K562 (cell line): Measurements from ENCODE around the gene RALGPS1. TPM values are rescaled to one million over a fixed set of nuclear protein-coding genes. Genes with fewer than 3 reads are reported as not detected.

ENCODE experiments used
- ARID1B ChIP-seq: fragments of 450-650 bp; IDR thresholded peaks from 2 replicates; pipeline ENCODE4 v1.6.1; 2016; ENCODE audit warnings: antibody characterized with exemption, mild to moderate bottlenecking, inconsistent platforms
- CEBPB ChIP-seq: fragments of 450-650 bp; IDR thresholded peaks from 2 replicates; pipeline ENCODE4 v1.6.1; 2016; ENCODE audit warnings: missing genetic modification characterization, missing compliant biosample characterization
- CEBPG ChIP-seq, 3 experiments: fragments of 200-800 bp in 1 of 3; sonication (Bioruptor generic) in 1 of 3; sonication (generic) in 1 of 3; formaldehyde crosslinking in 1 of 3; IDR thresholded peaks in 2 of 3; conservative IDR thresholded peaks in 1 of 3; 2 replicates each; pipeline versions ENCODE4 v1.6.1 to v1.8.0; 2016 to 2022; ENCODE audit warnings: missing compliant biosample characterization in 2 of 3, missing genetic modification characterization in 2 of 3, mild to moderate bottlenecking in 1 of 3, missing genetic modification reagents in 1 of 3
- ETV1 ChIP-seq: fragments of 450-650 bp; conservative IDR thresholded peaks from 2 replicates; pipeline ENCODE4 v1.6.1; 2016; ENCODE audit warnings: missing genetic modification characterization, control low read depth, low read depth, missing compliant biosample characterization
- RBM22 ChIP-seq: fragments of 200-400 bp; formaldehyde crosslinking; IDR thresholded peaks from 2 replicates; pipeline ENCODE4 v1.6.1; 2018; ENCODE audit warnings: low read length, low read depth; ENCODE audit not compliant: poor library complexity, severe bottlenecking
- SMARCE1 ChIP-seq: fragments of 450-650 bp; IDR thresholded peaks from 2 replicates; pipeline ENCODE4 v1.7.1; 2016; ENCODE audit warnings: mild to moderate bottlenecking
- SOX6 ChIP-seq: fragments of 450-650 bp; IDR thresholded peaks from 2 replicates; pipeline ENCODE4 v1.6.1; 2014; ENCODE audit warnings: mild to moderate bottlenecking
- TAF7 ChIP-seq: fragments of 450-650 bp; IDR thresholded peaks from 2 replicates; pipeline ENCODE4 v1.6.1; 2016; ENCODE audit warnings: missing genetic modification characterization, missing compliant biosample characterization
- TEAD1 ChIP-seq, 2 experiments: fragments of 450-650 bp in 1 of 2; sonication (generic) in 1 of 2; formaldehyde crosslinking; IDR thresholded peaks; 2 replicates each; pipeline versions ENCODE4 v1.4.0 to v1.8.0; 2020 to 2022; ENCODE audit warnings: mild to moderate bottlenecking in 2 of 2, missing genetic modification reagents in 1 of 2
- ZNF274 ChIP-seq: IDR thresholded peaks from 2 replicates; pipeline ENCODE4 v1.6.1; 2011; ENCODE audit warnings: low read depth, mild to moderate bottlenecking, low read length, moderate library complexity, borderline replicate concordance
- polyA plus RNA-seq, 8 experiments: library from polyadenylated mRNA; depleted of rRNA in 4 of 8; stranded (reverse) in 5 of 8; unstranded in 3 of 8; fragments of >200 nt; fragmentation: Nextera tagmentation in 2 of 8; fragmentation: Illumina TruSeq in 1 of 8; extraction: Ambion mirVana in 2 of 8; extraction: Trizol in 1 of 8; gene quantifications; 2 replicates each; pipeline versions ENCODE4 v1.2.1 to v1.2.3, GENCODE V29; 2011 to 2014; ENCODE audit warnings: inconsistent platforms in 1 of 8, missing spikeins in 1 of 8
- total RNA-seq, 7 experiments: library from RNA; depleted of rRNA in 6 of 7; stranded (reverse); fragments of >200 nt in 6 of 7; fragmentation: Illumina TruSeq in 2 of 7; extraction: Trizol in 2 of 7; gene quantifications; 2 replicates each; pipeline versions ENCODE4 v1.2.1 to v1.2.3, GENCODE V29; 2011 to 2021; ENCODE audit warnings: low replicate concordance in 1 of 7
- TF ChIP-seq, protein P1 (sequence below): sonication (generic); formaldehyde crosslinking; IDR thresholded peaks from 2 replicates; pipeline ENCODE4 v1.8.1; 2023; ENCODE audit warnings: missing genetic modification reagents, mild to moderate bottlenecking, borderline replicate concordance
- TF ChIP-seq, protein P2 (sequence below): fragments of 450-650 bp; IDR thresholded peaks from 2 replicates; pipeline ENCODE4 v1.6.1; 2016; ENCODE audit warnings: mild to moderate bottlenecking, moderate library complexity

The RALGPS1 gene
- total and polyA plus RNA-seq, 9 of the 15 experiments (the other 6 are each of a cell fraction or from before 2014, with no cell fraction given) = 0.04 to 2.6 (median 1.5) TPM

DNA sequence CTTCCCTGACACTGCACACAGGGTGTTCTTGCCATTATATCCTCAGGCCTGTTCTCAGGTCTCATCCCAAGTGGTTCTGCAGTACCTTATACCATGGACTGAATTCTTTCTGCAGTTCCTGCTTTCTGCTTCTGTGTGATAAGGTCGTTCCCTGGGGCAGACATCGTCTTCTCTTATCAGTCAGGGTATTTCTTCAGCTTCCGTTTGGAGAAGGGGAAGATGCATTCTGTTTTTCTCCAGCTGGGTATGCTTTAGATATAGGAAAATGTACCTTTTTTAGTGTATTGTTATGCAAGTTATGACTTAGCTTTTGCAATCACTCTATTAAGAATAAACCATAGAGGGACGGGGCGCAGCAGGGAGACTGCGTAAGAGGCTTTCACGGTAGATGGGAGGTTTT lies 31.1 kb downstream of the RALGPS1 start (continued):
- 0 out of 4 replicates have a peak, but pooled peaks of 1 of the 2 experiments have one; percentile 43 for TF ChIP-seq TEAD1 (CRISPR knock-in tag; IDR thresholded peaks at IDR 0.05)
- TF ChIP-seq ETV1 (tag) = peak; percentile 86
- TF ChIP-seq, protein P1, sequence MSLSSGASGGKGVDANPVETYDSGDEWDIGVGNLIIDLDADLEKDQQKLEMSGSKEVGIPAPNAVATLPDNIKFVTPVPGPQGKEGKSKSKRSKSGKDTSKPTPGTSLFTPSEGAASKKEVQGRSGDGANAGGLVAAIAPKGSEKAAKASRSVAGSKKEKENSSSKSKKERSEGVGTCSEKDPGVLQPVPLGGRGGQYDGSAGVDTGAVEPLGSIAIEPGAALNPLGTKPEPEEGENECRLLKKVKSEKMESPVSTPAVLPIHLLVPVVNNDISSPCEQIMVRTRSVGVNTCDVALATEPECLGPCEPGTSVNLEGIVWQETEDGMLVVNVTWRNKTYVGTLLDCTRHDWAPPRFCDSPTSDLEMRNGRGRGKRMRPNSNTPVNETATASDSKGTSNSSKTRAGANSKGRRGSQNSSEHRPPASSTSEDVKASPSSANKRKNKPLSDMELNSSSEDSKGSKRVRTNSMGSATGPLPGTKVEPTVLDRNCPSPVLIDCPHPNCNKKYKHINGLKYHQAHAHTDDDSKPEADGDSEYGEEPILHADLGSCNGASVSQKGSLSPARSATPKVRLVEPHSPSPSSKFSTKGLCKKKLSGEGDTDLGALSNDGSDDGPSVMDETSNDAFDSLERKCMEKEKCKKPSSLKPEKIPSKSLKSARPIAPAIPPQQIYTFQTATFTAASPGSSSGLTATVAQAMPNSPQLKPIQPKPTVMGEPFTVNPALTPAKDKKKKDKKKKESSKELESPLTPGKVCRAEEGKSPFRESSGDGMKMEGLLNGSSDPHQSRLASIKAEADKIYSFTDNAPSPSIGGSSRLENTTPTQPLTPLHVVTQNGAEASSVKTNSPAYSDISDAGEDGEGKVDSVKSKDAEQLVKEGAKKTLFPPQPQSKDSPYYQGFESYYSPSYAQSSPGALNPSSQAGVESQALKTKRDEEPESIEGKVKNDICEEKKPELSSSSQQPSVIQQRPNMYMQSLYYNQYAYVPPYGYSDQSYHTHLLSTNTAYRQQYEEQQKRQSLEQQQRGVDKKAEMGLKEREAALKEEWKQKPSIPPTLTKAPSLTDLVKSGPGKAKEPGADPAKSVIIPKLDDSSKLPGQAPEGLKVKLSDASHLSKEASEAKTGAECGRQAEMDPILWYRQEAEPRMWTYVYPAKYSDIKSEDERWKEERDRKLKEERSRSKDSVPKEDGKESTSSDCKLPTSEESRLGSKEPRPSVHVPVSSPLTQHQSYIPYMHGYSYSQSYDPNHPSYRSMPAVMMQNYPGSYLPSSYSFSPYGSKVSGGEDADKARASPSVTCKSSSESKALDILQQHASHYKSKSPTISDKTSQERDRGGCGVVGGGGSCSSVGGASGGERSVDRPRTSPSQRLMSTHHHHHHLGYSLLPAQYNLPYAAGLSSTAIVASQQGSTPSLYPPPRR = 0 out of 2 replicates have a peak, but pooled peaks have one; percentile 44
- no peak for TF ChIP-seq RBM22
- peak; percentile 66; the same call in 1 of the 2 replicates for TF ChIP-seq SMARCE1
- TF ChIP-seq ZNF274 = no peak
- no peak for TF ChIP-seq CEBPG (CRISPR knock-in tag; IDR thresholded peaks at IDR 0.05)
- peak; percentile 40 to 82; a peak in 3 of 4 replicates for TF ChIP-seq CEBPG (tag; conservative IDR thresholded peaks at IDR 0.05 in 1 of 2, IDR thresholded peaks at IDR 0.05 in 1 of 2)
- peak; percentile 90 for TF ChIP-seq CEBPB (tag)
- peak; percentile 73 for TF ChIP-seq SOX6
- no peak for TF ChIP-seq TAF7 (tag)
- peak; percentile 87 for TF ChIP-seq ARID1B
- TF ChIP-seq, protein P2, sequence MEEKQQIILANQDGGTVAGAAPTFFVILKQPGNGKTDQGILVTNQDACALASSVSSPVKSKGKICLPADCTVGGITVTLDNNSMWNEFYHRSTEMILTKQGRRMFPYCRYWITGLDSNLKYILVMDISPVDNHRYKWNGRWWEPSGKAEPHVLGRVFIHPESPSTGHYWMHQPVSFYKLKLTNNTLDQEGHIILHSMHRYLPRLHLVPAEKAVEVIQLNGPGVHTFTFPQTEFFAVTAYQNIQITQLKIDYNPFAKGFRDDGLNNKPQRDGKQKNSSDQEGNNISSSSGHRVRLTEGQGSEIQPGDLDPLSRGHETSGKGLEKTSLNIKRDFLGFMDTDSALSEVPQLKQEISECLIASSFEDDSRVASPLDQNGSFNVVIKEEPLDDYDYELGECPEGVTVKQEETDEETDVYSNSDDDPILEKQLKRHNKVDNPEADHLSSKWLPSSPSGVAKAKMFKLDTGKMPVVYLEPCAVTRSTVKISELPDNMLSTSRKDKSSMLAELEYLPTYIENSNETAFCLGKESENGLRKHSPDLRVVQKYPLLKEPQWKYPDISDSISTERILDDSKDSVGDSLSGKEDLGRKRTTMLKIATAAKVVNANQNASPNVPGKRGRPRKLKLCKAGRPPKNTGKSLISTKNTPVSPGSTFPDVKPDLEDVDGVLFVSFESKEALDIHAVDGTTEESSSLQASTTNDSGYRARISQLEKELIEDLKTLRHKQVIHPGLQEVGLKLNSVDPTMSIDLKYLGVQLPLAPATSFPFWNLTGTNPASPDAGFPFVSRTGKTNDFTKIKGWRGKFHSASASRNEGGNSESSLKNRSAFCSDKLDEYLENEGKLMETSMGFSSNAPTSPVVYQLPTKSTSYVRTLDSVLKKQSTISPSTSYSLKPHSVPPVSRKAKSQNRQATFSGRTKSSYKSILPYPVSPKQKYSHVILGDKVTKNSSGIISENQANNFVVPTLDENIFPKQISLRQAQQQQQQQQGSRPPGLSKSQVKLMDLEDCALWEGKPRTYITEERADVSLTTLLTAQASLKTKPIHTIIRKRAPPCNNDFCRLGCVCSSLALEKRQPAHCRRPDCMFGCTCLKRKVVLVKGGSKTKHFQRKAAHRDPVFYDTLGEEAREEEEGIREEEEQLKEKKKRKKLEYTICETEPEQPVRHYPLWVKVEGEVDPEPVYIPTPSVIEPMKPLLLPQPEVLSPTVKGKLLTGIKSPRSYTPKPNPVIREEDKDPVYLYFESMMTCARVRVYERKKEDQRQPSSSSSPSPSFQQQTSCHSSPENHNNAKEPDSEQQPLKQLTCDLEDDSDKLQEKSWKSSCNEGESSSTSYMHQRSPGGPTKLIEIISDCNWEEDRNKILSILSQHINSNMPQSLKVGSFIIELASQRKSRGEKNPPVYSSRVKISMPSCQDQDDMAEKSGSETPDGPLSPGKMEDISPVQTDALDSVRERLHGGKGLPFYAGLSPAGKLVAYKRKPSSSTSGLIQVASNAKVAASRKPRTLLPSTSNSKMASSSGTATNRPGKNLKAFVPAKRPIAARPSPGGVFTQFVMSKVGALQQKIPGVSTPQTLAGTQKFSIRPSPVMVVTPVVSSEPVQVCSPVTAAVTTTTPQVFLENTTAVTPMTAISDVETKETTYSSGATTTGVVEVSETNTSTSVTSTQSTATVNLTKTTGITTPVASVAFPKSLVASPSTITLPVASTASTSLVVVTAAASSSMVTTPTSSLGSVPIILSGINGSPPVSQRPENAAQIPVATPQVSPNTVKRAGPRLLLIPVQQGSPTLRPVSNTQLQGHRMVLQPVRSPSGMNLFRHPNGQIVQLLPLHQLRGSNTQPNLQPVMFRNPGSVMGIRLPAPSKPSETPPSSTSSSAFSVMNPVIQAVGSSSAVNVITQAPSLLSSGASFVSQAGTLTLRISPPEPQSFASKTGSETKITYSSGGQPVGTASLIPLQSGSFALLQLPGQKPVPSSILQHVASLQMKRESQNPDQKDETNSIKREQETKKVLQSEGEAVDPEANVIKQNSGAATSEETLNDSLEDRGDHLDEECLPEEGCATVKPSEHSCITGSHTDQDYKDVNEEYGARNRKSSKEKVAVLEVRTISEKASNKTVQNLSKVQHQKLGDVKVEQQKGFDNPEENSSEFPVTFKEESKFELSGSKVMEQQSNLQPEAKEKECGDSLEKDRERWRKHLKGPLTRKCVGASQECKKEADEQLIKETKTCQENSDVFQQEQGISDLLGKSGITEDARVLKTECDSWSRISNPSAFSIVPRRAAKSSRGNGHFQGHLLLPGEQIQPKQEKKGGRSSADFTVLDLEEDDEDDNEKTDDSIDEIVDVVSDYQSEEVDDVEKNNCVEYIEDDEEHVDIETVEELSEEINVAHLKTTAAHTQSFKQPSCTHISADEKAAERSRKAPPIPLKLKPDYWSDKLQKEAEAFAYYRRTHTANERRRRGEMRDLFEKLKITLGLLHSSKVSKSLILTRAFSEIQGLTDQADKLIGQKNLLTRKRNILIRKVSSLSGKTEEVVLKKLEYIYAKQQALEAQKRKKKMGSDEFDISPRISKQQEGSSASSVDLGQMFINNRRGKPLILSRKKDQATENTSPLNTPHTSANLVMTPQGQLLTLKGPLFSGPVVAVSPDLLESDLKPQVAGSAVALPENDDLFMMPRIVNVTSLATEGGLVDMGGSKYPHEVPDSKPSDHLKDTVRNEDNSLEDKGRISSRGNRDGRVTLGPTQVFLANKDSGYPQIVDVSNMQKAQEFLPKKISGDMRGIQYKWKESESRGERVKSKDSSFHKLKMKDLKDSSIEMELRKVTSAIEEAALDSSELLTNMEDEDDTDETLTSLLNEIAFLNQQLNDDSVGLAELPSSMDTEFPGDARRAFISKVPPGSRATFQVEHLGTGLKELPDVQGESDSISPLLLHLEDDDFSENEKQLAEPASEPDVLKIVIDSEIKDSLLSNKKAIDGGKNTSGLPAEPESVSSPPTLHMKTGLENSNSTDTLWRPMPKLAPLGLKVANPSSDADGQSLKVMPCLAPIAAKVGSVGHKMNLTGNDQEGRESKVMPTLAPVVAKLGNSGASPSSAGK = no peak
